Neuronal stem cell (in vitro differentiated cells): ENCODE data around the gene MTMR1.

Source experiments
- DNase-seq: peaks from one replicate; pipeline ENCODE4 v3.0.0-alpha.2; 2013; ENCODE audit warnings: low spot score
- H2AFZ ChIP-seq: one replicate; pipeline ENCODE4 v1.6.1; 2013; ENCODE audit warnings: mild to moderate bottlenecking, low read length, inconsistent platforms
- H2AK5ac ChIP-seq: 2 replicates; pipeline ENCODE4 v1.6.1; 2013; ENCODE audit warnings: low read depth, mild to moderate bottlenecking, inconsistent platforms, low read length, moderate library complexity, mixed read lengths
- H2BK120ac ChIP-seq: 2 replicates; pipeline ENCODE4 v1.6.1; 2013; ENCODE audit warnings: low read depth, mild to moderate bottlenecking, inconsistent platforms, low read length, moderate library complexity, mixed read lengths
- H2BK12ac ChIP-seq: one replicate; pipeline ENCODE4 v1.6.1; 2013; ENCODE audit warnings: low read length, inconsistent platforms
- H2BK15ac ChIP-seq: 2 replicates; pipeline ENCODE4 v1.6.1; 2013; ENCODE audit warnings: mild to moderate bottlenecking, low read length, inconsistent platforms, mixed read lengths
- H2BK5ac ChIP-seq: one replicate; pipeline ENCODE4 v1.6.1; 2013; ENCODE audit warnings: inconsistent platforms, mild to moderate bottlenecking, low read length, moderate library complexity
- H3K14ac ChIP-seq: one replicate; pipeline ENCODE4 v1.6.1; 2013; ENCODE audit warnings: low read length, inconsistent platforms
- H3K18ac ChIP-seq: 2 replicates; pipeline ENCODE4 v1.6.1; 2013; ENCODE audit warnings: low read length, inconsistent platforms
- H3K23ac ChIP-seq: 2 replicates; pipeline ENCODE4 v1.6.1; 2013; ENCODE audit warnings: low read depth, mild to moderate bottlenecking, mixed read lengths, low read length, inconsistent platforms; ENCODE audit not compliant: poor library complexity
- H3K27ac ChIP-seq: replicated peaks from 3 replicates; pipeline ENCODE4 v1.5.1; 2013; ENCODE audit warnings: low read length, inconsistent platforms
- H3K27me3 ChIP-seq, 3 experiments: 2 replicates each; pipeline ENCODE4 v1.6.1; 2013; ENCODE audit warnings: low read length in 3 of 3, mild to moderate bottlenecking in 2 of 3, inconsistent platforms in 1 of 3, low read depth in 1 of 3, mixed read lengths in 1 of 3, moderate library complexity in 1 of 3; ENCODE audit not compliant: control insufficient read depth in 3 of 3, insufficient read depth in 3 of 3
- H3K36me3 ChIP-seq, 2 donors: replicated peaks in 1 of 2; 2 replicates each; pipeline ENCODE4 v1.6.1; 2013; ENCODE audit warnings: low read length in 2 of 2; ENCODE audit not compliant: control insufficient read depth in 2 of 2, insufficient read depth in 2 of 2
- H3K4ac ChIP-seq: 2 replicates; pipeline ENCODE4 v1.6.1; 2013; ENCODE audit warnings: inconsistent platforms, mild to moderate bottlenecking, low read length, moderate library complexity
- H3K4me1 ChIP-seq, 2 donors: 1 replicate in 1 of 2; 2 replicates in 1 of 2; pipeline ENCODE4 v1.6.1; 2013; ENCODE audit warnings: low read length in 2 of 2, low read depth in 1 of 2; ENCODE audit not compliant: control insufficient read depth in 2 of 2, insufficient read depth in 1 of 2
- H3K4me2 ChIP-seq: one replicate; pipeline ENCODE4 v1.6.1; 2013; ENCODE audit warnings: mild to moderate bottlenecking, low read length, inconsistent platforms; ENCODE audit not compliant: insufficient read depth, poor library complexity, severe bottlenecking
- H3K4me3 ChIP-seq, 2 donors: 2 replicates each; pipeline ENCODE4 v1.5.1; 2013; ENCODE audit warnings: low read length in 2 of 2, mild to moderate bottlenecking in 2 of 2, inconsistent platforms in 1 of 2, moderate library complexity in 1 of 2
- H3K79me1 ChIP-seq: one replicate; pipeline ENCODE4 v1.6.1; 2013; ENCODE audit warnings: low read depth, mild to moderate bottlenecking, inconsistent platforms, low read length, moderate library complexity
- H3K9ac ChIP-seq: one replicate; pipeline ENCODE4 v1.6.1; 2013; ENCODE audit warnings: mild to moderate bottlenecking, low read depth, low read length, inconsistent platforms; ENCODE audit not compliant: poor library complexity
- H3K9me3 ChIP-seq, 2 donors: replicated peaks in 1 of 2; 2 replicates each; pipeline versions ENCODE3 to v1.6.1; 2013; ENCODE audit warnings: low read length in 2 of 2, mild to moderate bottlenecking in 2 of 2, inconsistent platforms in 1 of 2, low read depth in 1 of 2, mixed read lengths in 1 of 2, moderate library complexity in 1 of 2; ENCODE audit not compliant: control insufficient read depth in 2 of 2, insufficient read depth in 1 of 2
- H4K8ac ChIP-seq: one replicate; pipeline ENCODE4 v1.6.1; 2013; ENCODE audit warnings: low read depth, mild to moderate bottlenecking, inconsistent platforms, low read length, moderate library complexity
- H4K91ac ChIP-seq: one replicate; pipeline ENCODE4 v1.6.1; 2013; ENCODE audit warnings: low read length, low read depth, mild to moderate bottlenecking, inconsistent platforms; ENCODE audit not compliant: poor library complexity
- WGBS, 2 donors: extraction: QIAGEN DNeasy Blood & Tissue Kit; methylation state at CpG; one replicate each; pipeline ENCODE4 v1.1.7; 2013; ENCODE audit warnings: missing lambda C conversion rate in 2 of 2, mixed read lengths in 1 of 2; ENCODE audit not compliant: insufficient read length in 2 of 2, insufficient replicate concordance in 1 of 2; ENCODE audit errors: extremely low coverage in 2 of 2; 5-methylcytosine and 5-hydroxymethylcytosine counted together

Gene MTMR1

GRCh38 chrX:150763810-150764209 is 70.6 kb downstream of the MTMR1 start:
- WGBS, 2 donors: no CpG with 5 or more reads among the region's 9 CpGs
- Histone ChIP-seq H3K9me3 (no peaks in the 10 kb centered on the region), H2AFZ (no peak overlapping the region), H3K4me3 (no peak overlapping the region), H4K91ac (no peak overlapping the region), H2BK12ac (no peak overlapping the region), H3K27ac (no peak overlapping the region), H3K4me2 (no peak overlapping the region), H3K18ac (no peak overlapping the region), H3K79me1 (no peaks in the 10 kb centered on the region), H3K36me3 (peaks cover 0 to 16% of the 10 kb centered on the region in 2 donors), H3K4me1 (peaks cover 0 to 2% of the 10 kb centered on the region in 2 donors), H2BK15ac (no peak overlapping the region), H3K4ac (no peak overlapping the region), H3K14ac (no peak overlapping the region), H3K27me3 (peaks cover 0 to 18% (median 0%) of the 10 kb centered on the region in 3 experiments), H2BK5ac (no peak overlapping the region), H2BK120ac (no peak overlapping the region), H4K8ac (no peak overlapping the region), H3K23ac (no peak overlapping the region), H3K9ac (no peak overlapping the region), H2AK5ac (no peak overlapping the region)
- DNase-seq: peak; percentile 9

GRCh38 chrX:150765237-150765636 is 72.0 kb downstream of the MTMR1 start:
- Histone ChIP-seq H3K79me1 (no peaks in the 10 kb centered on the region), H3K4me2 (no peak overlapping the region), H2BK5ac (no peak overlapping the region), H3K4me3 (no peak overlapping the region), H3K9me3 (no peaks in the 10 kb centered on the region), H2BK15ac (no peak overlapping the region), H2AFZ (no peak overlapping the region), H3K4me1 (peaks cover 0 to 2% of the 10 kb centered on the region in 2 donors), H2BK12ac (no peak overlapping the region), H3K4ac (no peak overlapping the region), H4K8ac (no peak overlapping the region), H3K18ac (no peak overlapping the region), H3K9ac (no peak overlapping the region), H2AK5ac (no peak overlapping the region), H2BK120ac (no peak overlapping the region), H3K27me3 (peaks cover 0 to 15% (median 0%) of the 10 kb centered on the region in 3 experiments), H3K36me3 (peaks cover 0 to 16% of the 10 kb centered on the region in 2 donors), H4K91ac (no peak overlapping the region), H3K14ac (no peak overlapping the region), H3K27ac (no peak overlapping the region), H3K23ac (no peak overlapping the region)
- DNase-seq: no peak
- no CpG with 5 or more reads among the region's 9 CpGs for WGBS, 2 donors

- Histone ChIP-seq H3K4ac (no peak overlapping the region), H3K79me1 (no peaks in the 10 kb centered on the region), H3K9ac (no peak overlapping the region), H3K18ac (no peak overlapping the region), H2BK15ac (no peak overlapping the region), H4K8ac (no peak overlapping the region), H3K9me3 (no peaks in the 10 kb centered on the region), H2AFZ (no peak overlapping the region), H3K27me3 (peaks cover 0 to 13% (median 0%) of the 10 kb centered on the region in 3 experiments), H3K23ac (no peak overlapping the region), H4K91ac (no peak overlapping the region), H3K4me2 (no peak overlapping the region), H3K36me3 (peaks cover 0 to 16% of the 10 kb centered on the region in 2 donors), H2BK120ac (no peak overlapping the region), H2BK5ac (no peak overlapping the region), H3K4me1 (peaks cover 0 to 2% of the 10 kb centered on the region in 2 donors), H2BK12ac (no peak overlapping the region), H3K14ac (no peak overlapping the region), H3K27ac (no peak overlapping the region), H3K4me3 (no peak overlapping the region), H2AK5ac (no peak overlapping the region)
- no peak for DNase-seq
- no CpG with 5 or more reads among the region's 19 CpGs for WGBS, 2 donors
These were observed 72.7 kb downstream of the MTMR1 start for GRCh38 chrX:150765782-150766350.

- peaks cover 0 to 13% (median 0%) of the 10 kb centered on the region in 3 experiments for H3K27me3 ChIP-seq
- no CpG with 5 or more reads among the region's 13 CpGs for WGBS, 2 donors
These were observed 73.3 kb downstream of the MTMR1 start for GRCh38 chrX:150766351-150767044.

More at GRCh38 chrX:150766351-150767044, 73.3 kb downstream of the MTMR1 start:
- Histone ChIP-seq H3K36me3 (peaks cover 0 to 16% of the 10 kb centered on the region in 2 donors), H3K4me1 (no peaks in the 10 kb centered on the region), H2AK5ac (no peak overlapping the region), H2BK12ac (no peak overlapping the region), H3K23ac (no peak overlapping the region), H2BK5ac (no peak overlapping the region), H3K4me2 (no peak overlapping the region), H3K9me3 (no peaks in the 10 kb centered on the region), H3K4me3 (no peak overlapping the region), H3K79me1 (no peaks in the 10 kb centered on the region), H3K27ac (no peak overlapping the region), H3K18ac (no peak overlapping the region), H3K4ac (no peak overlapping the region), H2BK120ac (no peak overlapping the region), H4K91ac (no peak overlapping the region), H4K8ac (no peak overlapping the region), H3K14ac (no peak overlapping the region), H2BK15ac (no peak overlapping the region), H3K9ac (no peak overlapping the region), H2AFZ (no peak overlapping the region)
- DNase-seq: no peak
